HEK293T (cell line): ENCODE data around the gene TST.
A peak's percentile ranks its signal among the peaks of the same experiment; 100 is the strongest.

Source experiments
- CTCF ChIA-PET: fragments of 350-600 bp; formaldehyde crosslinking; extraction: SDS; loops from one replicate; lab custom pipeline; 2021; ENCODE audit warnings: antibody characterized with exemption, inconsistent platforms; lab: Yijun Ruan, JAX
- POLR2A ChIA-PET: fragments of 350-600 bp; formaldehyde crosslinking; extraction: SDS; loops from one replicate; lab custom pipeline; 2020; ENCODE audit warnings: antibody characterized with exemption, inconsistent platforms; lab: Yijun Ruan, JAX
- DNase-seq: peaks from one replicate; pipeline ENCODE4 v3.0.0; 2012; ENCODE audit warnings: mixed read lengths; ENCODE audit errors: extremely low spot score
- ARNT ChIP-seq: fragments of 450-650 bp; IDR thresholded peaks from 2 replicates; pipeline ENCODE4 v1.6.1; 2017; ENCODE audit warnings: mild to moderate bottlenecking
- BHLHE40 ChIP-seq: fragments of 450-650 bp; IDR thresholded peaks from 2 replicates; pipeline ENCODE4 v1.6.1; 2016; ENCODE audit warnings: mild to moderate bottlenecking, moderate library complexity, borderline replicate concordance
- CTBP1 ChIP-seq: fragments of 450-650 bp; IDR thresholded peaks from 2 replicates; pipeline ENCODE4 v1.6.1; 2016; ENCODE audit warnings: borderline replicate concordance
- ELF4 ChIP-seq: fragments of 450-650 bp; IDR thresholded peaks from 2 replicates; pipeline ENCODE4 v1.6.1; 2017; ENCODE audit warnings: antibody characterized with exemption
- FOXA1 ChIP-seq: fragments of 450-650 bp; IDR thresholded peaks from 2 replicates; pipeline ENCODE4 v1.6.1; 2016; ENCODE audit warnings: mild to moderate bottlenecking
- FOXK2 ChIP-seq: fragments of 450-650 bp; IDR thresholded peaks from 2 replicates; pipeline ENCODE4 v1.6.1; 2016; ENCODE audit warnings: mild to moderate bottlenecking
- FOXM1 ChIP-seq: fragments of 450-650 bp; IDR thresholded peaks from 2 replicates; pipeline ENCODE4 v1.6.1; 2017; ENCODE audit warnings: mild to moderate bottlenecking, borderline replicate concordance
- L3MBTL2 ChIP-seq: fragments of 450-650 bp; conservative IDR thresholded peaks from 2 replicates; pipeline ENCODE4 v1.6.1; 2016; ENCODE audit warnings: mild to moderate bottlenecking
- LEF1 ChIP-seq: fragments of 450-650 bp; IDR thresholded peaks from 2 replicates; pipeline ENCODE4 v1.6.1; 2017; ENCODE audit warnings: mild to moderate bottlenecking, borderline replicate concordance
- NFRKB ChIP-seq: fragments of 450-650 bp; IDR thresholded peaks from 2 replicates; pipeline ENCODE4 v1.6.1; 2016; ENCODE audit warnings: mild to moderate bottlenecking, moderate library complexity
- PKNOX1 ChIP-seq: fragments of 450-650 bp; IDR thresholded peaks from 2 replicates; pipeline ENCODE4 v1.6.1; 2016
- SP1 ChIP-seq: fragments of 450-650 bp; IDR thresholded peaks from 2 replicates; pipeline ENCODE4 v1.6.1; 2017
- TARDBP ChIP-seq: fragments of 450-650 bp; IDR thresholded peaks from 2 replicates; pipeline ENCODE4 v1.6.1; 2016
- ZNF384 ChIP-seq: fragments of 450-650 bp; IDR thresholded peaks from 2 replicates; pipeline ENCODE4 v1.6.1; 2016

TST gene

GRCh38 chr22:37009490-37009889 is 9.8 kb downstream of the TST start:
- CTCF ChIA-PET = no interaction called here
- no peak for DNase-seq
- POLR2A ChIA-PET = interaction anchor here (3.5 kb wide), 1 partner anchor 10 kb away, joined by 21 read pairs; the partner anchor contains the start of genes MPST and TST
- TF ChIP-seq NFRKB (no peak), LEF1 (no peak), ARNT (no peak), CTBP1 (no peak), ZNF384 (no peak)

GRCh38 chr22:37008365-37008764 is 10.9 kb downstream of the TST start:
- no peak for DNase-seq
- CTCF ChIA-PET = interaction anchor here (0.7 kb wide), 1 partner anchor 10 kb away, joined by 3 read pairs; no protein-coding TSS in a partner anchor
- POLR2A ChIA-PET = interaction anchor here (3.5 kb wide), 1 partner anchor 11 kb away, joined by 21 read pairs; the partner anchor contains the start of genes MPST and TST
- TF ChIP-seq PKNOX1 = no peak
- TF ChIP-seq SP1 = no peak
- TF ChIP-seq LEF1 = no peak
- no peak for TF ChIP-seq BHLHE40
- no peak for TF ChIP-seq ARNT
- no peak for TF ChIP-seq L3MBTL2

GRCh38 chr22:37007651-37008050 is 11.6 kb downstream of the TST start:
- CTCF ChIA-PET = no interaction called here
- DNase-seq = no peak
- POLR2A ChIA-PET = no interaction called here
- no peak for TF ChIP-seq LEF1

GRCh38 chr22:37002633-37003032 is 16.6 kb downstream of the TST start:
- TF ChIP-seq SP1 (no peak), FOXA1 (no peak)
- ChIA-PET CTCF (no interaction called here), POLR2A (no interaction called here)
- no peak for DNase-seq

- TF ChIP-seq FOXA1 (no peak), ZNF384 (no peak), ARNT (no peak), L3MBTL2 (no peak)
- POLR2A ChIA-PET = no interaction called here
Observed at GRCh38 chr22:37001826-37002225, 17.4 kb downstream of the TST start.

GRCh38 chr22:37000676-37001534 is 18.3 kb downstream of the TST start:
- DNase-seq = no peak
- ChIA-PET CTCF (no interaction called here), POLR2A (no interaction called here)
- TF ChIP-seq ELF4 = no peak
- no peak for TF ChIP-seq TARDBP
- no peak for TF ChIP-seq FOXM1
- no peak for TF ChIP-seq FOXA1
- TF ChIP-seq LEF1 = no peak
- TF ChIP-seq FOXK2 = no peak
- no peak for TF ChIP-seq ARNT

More at GRCh38 chr22:37001826-37002225, 17.4 kb downstream of the TST start:
- CTCF ChIA-PET = no interaction called here
- DNase-seq = no peak

- no peak for DNase-seq
- TF ChIP-seq SP1 = no peak
- no peak for TF ChIP-seq LEF1
- TF ChIP-seq PKNOX1 = no peak
- TF ChIP-seq ZNF384 = no peak
- no peak for TF ChIP-seq L3MBTL2
- TF ChIP-seq FOXM1 = no peak
- no peak for TF ChIP-seq FOXA1
- CTCF ChIA-PET = interaction anchor here (0.6 to 1.5 kb wide), 2 partner anchors 143 to 489 kb away, joined by 3 to 4 read pairs; no protein-coding TSS in a partner anchor
Observed at GRCh38 chr22:36999463-36999862, 19.8 kb downstream of the TST start.

GRCh38 chr22:36998620-36999351 is 20.5 kb downstream of the TST start:
- no peak for TF ChIP-seq CTBP1
- TF ChIP-seq PKNOX1 = 0 out of 2 replicates have a peak, but pooled peaks have one; percentile 13
- CTCF ChIA-PET = interaction anchor here (0.6 to 1.5 kb wide), 6 partner anchors 10 to 488 kb away, joined by 3 to 5 read pairs (median 4); no protein-coding TSS in a partner anchor
- POLR2A ChIA-PET = interaction anchor here (1.7 kb wide), 1 partner anchor 20 kb away, joined by 4 read pairs; the partner anchor contains the start of genes MPST and TST
- no peak for DNase-seq

More at GRCh38 chr22:36999463-36999862, 19.8 kb downstream of the TST start:
- POLR2A ChIA-PET = interaction anchor here (1.7 kb wide), 1 partner anchor 20 kb away, joined by 4 read pairs; the partner anchor contains the start of genes MPST and TST
